Measurements from ENCODE around the gene ANXA4.
"Not testable (repeated sequence)": the region's sequence is repeated elsewhere in the genome, so short reads cannot be mapped to it uniquely, and the experiment has no call there.

ANXA4 gene

GRCh38 chr2:69779258-69780001 is 37.5 kb downstream of the ANXA4 start:
- DNase-seq (ENCODE audit: low spot score): no peak

GRCh38 chr2:69780921-69781320 is 39.0 kb downstream of the ANXA4 start:
- no peak for DNase-seq (ENCODE audit: low spot score)

DNA sequence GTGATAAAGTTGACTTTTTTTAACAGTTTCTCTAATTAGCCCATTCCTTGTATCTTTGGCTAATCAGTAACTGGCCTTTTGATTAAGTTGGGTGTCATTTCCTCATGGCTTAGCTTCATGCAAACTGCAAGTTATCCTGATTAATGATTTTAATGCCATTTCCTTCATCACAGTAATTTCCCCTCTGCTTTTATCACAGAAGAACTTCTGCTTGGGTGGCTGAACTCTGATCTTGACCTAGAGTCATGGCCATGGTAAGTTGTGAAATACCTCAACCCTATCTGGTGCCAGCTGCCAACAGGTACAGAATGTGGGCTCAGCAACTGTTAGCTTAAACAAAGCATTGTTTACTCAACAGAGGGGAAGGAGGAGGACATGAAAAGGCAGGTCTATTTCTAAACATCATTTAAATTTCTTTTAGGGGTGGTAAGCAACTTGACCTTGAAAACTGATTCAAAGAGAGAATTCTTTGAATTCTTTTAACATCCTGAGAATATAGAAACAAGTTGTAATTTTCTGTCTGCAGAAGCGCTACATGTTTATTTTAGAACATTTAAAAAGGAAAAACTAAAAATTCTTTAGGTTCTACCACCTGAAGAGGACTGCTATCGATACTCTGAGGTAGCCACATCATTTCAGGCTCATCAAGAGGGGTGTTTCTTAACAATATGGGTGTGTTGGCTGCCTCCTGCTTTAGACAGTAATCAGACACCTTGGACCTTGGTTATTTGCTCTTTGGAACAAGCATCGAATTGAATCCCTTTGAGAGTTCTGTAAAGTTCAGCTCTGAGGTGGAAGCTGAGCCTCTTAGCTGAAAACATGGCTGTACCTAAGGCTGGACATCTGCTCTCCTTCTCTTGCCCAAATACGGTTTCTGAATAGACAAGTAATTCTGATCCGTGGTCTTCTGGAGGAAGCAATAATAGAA is 39.7 kb downstream of the ANXA4 start:
- no peak for DNase-seq (ENCODE audit: low spot score)

DNA sequence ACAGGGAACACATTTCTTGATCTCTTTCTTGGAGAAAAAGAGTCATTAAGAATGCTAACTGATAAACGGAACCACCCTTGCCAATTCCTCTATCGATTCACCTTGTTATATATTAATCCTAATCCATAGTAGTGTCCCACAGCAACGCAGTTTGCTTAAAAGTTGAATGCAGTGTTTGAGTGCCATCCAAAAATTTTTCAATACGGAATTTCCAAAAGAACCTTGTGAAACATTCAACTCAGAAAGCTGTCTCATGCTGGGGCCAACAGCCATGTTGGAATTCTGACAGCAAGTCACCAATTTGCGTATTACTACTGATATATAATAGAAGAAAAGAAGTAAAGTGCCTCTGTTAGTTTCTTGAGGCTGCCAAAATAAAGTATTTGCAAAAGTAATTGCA is 42.3 kb downstream of the ANXA4 start:
- DNase-seq (ENCODE audit: low spot score): no peak

DNA sequence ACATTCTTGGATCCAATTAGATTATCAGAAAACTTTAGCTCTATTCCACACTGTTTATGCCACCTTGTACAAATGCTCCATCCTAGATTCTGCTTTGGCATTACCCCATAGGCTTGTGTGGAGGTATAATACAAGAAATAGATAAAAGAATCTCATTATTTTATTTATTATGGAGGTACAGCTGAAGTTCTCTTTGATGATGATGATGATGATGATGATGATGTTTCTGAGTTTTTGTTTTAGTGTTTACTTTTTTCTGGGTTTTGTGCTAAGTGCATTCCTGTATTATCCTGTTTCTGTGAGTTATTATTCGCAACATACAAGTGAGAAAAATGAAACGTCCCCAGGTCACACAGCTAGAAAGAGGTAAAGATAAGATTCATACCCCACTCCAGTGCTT is 43.4 kb downstream of the ANXA4 start:
- DNase-seq (ENCODE audit: low spot score): no peak

DNA sequence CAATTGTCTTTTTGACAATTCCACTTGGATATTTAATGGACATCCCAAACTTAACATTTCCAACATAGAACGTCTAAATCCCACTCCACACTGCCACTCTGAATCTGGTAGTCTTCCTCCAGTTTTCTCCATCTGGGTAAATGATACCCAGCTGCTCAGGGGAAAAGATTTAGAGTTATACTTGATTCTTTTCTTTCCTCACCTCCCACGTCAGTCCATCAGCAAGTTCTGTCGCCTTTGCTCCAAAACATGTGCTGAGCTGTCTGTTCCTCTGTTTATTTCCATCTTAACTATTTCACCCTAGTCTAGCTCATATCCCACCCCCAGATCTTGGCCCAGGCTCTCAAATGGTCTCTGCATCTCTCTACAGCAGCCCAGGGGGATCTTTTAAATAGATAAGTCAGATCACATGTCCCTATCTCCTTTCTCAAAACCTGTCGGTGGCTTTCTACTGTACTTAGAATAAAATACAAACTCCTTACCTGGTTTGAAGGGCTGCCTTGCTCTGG is 44.2 kb downstream of the ANXA4 start:
- no peak for DNase-seq (ENCODE audit: low spot score)

DNA sequence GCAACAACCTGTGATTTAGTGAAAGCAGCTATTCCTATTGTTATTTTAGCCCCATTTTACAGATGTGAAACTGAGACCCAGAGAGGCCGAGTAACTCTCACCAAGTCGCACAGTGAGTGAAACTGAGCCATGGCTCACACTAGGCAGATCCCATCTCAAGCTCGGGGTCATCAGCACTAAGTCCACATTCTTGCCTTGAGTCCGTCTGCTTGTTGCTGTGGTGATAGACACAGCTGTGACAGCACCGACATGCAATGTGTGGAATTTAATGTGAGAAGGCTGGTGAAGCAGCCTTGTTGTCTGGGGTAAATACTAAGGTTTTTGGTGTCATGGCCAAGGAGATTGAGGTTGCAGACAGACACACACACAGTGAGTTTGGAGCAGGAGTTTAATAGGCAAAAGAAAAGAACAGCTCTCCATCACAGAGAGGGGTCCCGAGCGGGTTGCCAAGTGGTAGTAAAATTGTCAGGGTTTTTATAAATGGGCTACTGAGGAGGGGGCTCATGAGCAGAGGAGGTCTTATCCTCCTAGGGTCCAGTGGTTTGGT is 47.3 kb downstream of the ANXA4 start:
- DNase-seq (ENCODE audit: low spot score): no peak

- no peak for DNase-seq (ENCODE audit: low spot score)
Observed at GRCh38 chr2:69789772-69790600, 48.1 kb downstream of the ANXA4 start.

DNA sequence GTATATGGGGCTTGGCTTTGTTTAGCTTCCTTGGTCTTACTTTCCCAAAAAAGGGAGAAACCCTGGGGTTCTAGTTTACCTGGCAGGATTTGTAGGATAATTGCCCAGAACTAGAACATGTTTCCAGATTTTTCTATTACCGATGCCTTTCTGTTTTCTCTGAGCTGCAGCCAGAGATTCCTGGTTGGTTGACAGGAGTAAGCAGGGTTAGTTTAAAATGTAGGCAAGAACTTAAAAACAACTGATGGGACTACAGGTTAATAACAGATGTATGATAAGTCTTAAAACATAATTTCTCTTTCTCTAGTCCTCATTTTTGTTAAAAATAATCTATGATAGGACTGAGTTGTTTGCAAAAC is 48.6 kb downstream of the ANXA4 start:
- no peak for DNase-seq (ENCODE audit: low spot score)

DNA sequence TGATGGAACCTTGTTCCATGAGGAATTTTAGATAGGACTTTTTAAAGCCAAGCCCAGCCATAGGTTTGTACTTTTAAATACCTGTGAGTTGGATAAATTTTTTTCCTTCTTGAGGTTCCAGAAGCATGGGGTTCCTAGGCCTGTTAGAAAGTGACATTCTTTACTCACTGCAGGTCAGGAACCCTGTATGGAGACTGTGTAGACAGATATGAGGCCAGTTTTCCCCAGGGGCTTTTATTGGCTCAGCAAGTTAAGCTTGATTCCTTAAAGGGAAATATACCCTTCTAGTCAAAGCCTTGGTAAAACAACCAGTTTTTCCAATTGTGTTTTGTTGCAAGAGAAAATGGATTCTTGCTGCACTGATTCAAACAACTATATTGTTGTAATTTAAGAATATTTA is 49.1 kb downstream of the ANXA4 start:
- no peak for DNase-seq (ENCODE audit: low spot score)

DNA sequence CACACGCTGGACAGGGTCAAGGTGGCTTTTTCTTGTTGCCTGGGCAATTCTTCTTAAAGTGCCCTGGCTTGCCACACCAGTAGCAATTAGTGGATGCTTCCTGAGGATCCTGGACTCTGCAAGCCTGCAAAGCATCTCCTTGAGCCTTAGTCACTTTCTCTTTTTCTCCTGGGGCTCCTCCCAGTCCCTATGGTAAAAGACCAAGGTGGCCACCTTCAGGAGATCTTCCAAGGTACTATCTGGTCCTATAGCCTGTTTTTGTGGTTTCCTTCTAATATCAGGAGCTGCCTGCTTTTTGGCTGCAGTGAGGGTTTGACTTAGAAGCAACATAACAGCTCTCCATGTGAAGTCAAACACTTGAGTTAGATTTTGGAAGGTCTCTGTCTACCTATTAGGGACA is 54.2 kb downstream of the ANXA4 start:
- DNase-seq (ENCODE audit: low spot score): peak; percentile 19

- DNase-seq (ENCODE audit: low spot score): no peak
Observed at GRCh38 chr2:69797235-69797634, 55.3 kb downstream of the ANXA4 start.

DNA sequence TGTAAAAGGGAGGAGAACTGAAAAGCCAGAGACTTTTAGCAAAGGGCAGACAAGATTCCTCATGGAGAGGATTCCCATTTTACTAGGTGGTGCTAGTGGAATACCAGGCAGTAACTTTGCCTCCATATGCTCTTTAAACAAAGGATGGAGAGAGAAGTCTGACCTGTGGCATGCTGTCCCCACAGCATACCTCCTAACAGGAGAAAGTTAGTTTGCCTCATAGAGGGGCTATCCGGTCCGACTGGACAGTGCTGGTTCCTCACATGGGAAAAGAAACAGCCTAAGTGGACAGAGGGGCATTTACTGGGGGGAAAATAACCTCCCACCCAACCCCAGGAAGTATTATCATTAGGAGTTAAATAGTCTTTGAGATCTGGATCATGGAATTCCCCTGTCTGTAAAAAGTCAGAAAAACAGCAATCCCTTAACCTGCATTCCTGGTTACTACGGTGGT is 55.9 kb downstream of the ANXA4 start:
- DNase-seq (ENCODE audit: low spot score): no peak

DNA sequence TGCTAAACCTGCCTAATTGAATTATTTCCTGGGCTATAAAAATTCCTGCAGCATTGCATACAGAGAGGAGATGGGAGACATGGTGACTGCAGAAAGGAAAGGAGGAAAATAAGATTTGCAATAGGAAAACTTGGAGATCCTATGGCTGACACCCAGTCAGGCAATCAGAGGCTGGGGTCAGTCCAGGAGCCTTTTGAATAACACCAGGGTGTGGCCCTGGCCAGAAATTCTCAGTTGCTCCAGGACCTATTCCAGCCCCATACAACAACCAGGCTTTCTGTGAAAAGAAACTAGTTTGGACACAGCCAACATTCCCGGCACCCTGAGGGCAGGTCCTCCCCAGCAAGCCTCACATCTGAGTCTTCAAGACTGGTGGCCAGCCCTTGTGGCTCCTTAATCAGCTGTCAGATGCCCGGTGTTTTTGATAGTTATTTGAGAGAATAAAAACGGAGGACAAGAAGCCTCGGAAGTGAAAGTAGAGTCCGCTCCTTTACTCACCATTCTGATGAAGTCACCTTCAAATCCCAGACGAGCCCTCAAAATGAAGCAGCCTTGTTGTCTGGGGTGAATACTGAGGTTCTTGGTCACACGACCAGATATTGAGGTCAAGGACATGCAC is 56.5 kb downstream of the ANXA4 start:
- DNase-seq (ENCODE audit: low spot score): peak; percentile 27

DNA sequence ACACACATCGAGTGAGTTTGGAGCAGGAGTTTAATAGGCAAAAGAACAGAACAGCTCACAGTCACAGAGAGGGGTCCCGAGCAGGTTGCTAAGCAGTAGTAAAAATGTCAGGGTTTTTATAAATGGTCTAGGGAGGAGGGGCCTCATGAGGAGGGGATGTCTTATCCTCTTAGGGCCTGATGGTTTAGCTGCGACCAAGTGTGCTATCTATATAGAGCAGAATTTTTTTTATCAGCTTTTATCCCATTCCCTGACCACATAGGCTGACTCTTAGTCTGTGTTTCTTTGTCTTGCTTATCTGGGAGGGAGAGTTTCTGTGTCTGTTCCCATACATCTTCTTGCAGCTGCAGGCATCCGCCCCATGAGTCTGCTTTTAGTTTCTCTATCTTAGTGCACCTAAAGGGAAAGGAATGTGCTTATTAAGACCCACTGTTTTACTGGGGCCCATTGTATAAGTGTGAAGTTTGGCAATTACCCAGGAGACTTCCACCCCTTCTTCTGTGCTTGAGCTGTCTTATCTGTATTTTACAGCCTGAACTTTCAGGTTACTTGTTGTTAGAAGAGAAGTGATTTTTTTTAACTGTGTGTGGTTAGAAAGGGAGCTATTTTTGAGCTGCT is 57.1 kb downstream of the ANXA4 start:
- DNase-seq (ENCODE audit: low spot score): peak; percentile 32

DNA sequence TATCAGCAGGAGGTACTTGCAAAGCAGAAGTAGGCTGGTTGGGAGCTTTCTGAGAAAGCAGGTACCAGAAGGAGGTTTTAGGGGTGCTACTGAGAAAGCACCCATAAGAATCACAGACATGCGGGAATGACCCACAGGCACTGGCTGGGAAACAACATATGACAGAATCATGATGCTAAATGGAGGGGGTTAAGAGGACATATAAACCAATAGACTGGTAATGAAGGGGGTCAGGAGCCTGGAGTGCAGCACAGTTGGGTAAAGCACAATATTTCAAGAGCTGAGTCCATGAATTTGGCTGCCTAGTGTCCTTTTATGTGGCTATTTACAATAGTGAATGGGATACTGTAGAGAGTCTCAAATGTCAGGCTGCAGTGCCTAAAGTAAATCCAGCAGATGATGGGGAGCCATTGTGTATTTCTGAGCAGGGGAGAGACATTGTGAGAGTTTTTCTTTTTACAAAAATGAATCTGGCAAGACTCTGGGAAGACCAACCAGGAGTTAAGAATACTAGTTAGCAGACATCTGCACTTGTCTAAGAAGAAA is 59.9 kb downstream of the ANXA4 start:
- no peak for DNase-seq (ENCODE audit: low spot score)

GRCh38 chr2:69802781-69803367 is 60.9 kb downstream of the ANXA4 start:
- DNase-seq (ENCODE audit: low spot score): not testable (repeated sequence)

DNA sequence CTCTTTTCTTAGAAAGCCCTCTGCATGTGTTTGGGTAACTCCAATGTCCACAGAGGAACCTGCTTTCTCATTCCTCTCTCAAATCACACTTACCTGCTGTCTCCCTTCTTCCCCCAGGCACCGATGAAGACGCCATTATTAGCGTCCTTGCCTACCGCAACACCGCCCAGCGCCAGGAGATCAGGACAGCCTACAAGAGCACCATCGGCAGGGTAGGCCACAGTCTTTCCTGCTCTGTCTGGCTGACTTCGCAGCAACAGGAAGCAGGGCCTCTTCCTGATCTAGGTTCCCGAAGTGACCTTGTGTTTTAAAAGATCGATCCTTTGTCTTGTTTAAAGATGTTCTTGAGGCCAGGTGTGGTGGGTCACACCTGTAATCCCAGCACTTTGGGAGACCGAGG is 62.5 kb downstream of the ANXA4 start:
- no peak for DNase-seq (ENCODE audit: low spot score)

DNA sequence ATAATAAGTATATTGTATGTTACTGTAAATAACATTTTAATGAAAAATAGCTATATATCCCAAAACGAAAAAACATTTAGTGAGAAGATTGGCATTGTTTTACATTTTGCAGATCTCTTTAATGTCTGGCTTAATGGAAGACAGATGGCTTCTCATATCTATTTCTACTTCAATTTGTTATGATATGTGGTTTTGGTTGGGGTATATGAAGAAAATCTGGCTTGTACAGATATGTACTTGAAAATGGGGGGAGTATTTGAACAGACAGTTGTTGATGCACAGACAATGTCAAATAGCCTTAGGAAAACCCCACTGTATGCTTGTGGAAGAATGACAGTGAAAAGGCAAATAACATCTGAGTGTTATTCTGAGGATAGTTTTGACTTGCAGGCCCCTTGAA is 64.0 kb downstream of the ANXA4 start:
- no peak for DNase-seq (ENCODE audit: low spot score)

- DNase-seq (ENCODE audit: low spot score): no peak
Observed at GRCh38 chr2:69807821-69808540, 66.0 kb downstream of the ANXA4 start.
